OCI-LY1 (cell line): ENCODE results near the gene PCP4L1.

ENCODE experiments used
- H2AFZ ChIP-seq: fragments of 200-600 bp; sonication (generic), shearing (Covaris generic); 2 replicates; pipeline ENCODE4 v1.6.0; 2014; ENCODE audit warnings: antibody characterized with exemption, mild to moderate bottlenecking, low read length
- H3F3A ChIP-seq: fragments of 200-600 bp; sonication (generic), shearing (Covaris generic); 2 replicates; pipeline ENCODE4 v1.6.0; 2014; ENCODE audit warnings: mild to moderate bottlenecking, antibody characterized with exemption, low read length, moderate library complexity; ENCODE audit not compliant: insufficient read depth
- H3K27ac ChIP-seq: fragments of 200-600 bp; sonication (generic); 2 replicates; pipeline ENCODE4 v1.5.1; 2014; ENCODE audit warnings: low read length, mixed run types, mild to moderate bottlenecking, low read depth; ENCODE audit not compliant: poor library complexity, severe bottlenecking
- H3K27me3 ChIP-seq: fragments of 200-600 bp; sonication (generic); 2 replicates; pipeline ENCODE4 v1.6.0; 2014; ENCODE audit warnings: antibody characterized with exemption, mild to moderate bottlenecking, low read length, moderate library complexity; ENCODE audit not compliant: insufficient read depth
- H3K36me3 ChIP-seq: fragments of 200-600 bp; sonication (generic); 2 replicates; pipeline ENCODE4 v1.6.1; 2014; ENCODE audit warnings: mild to moderate bottlenecking, antibody characterized with exemption, low read length, moderate library complexity, mixed read lengths; ENCODE audit not compliant: insufficient read depth
- H3K4me1 ChIP-seq: fragments of 200-600 bp; sonication (generic); 2 replicates; pipeline ENCODE4 v1.5.1; 2014; ENCODE audit warnings: mild to moderate bottlenecking, low read length, moderate library complexity; ENCODE audit not compliant: insufficient read depth, severe bottlenecking
- H3K4me2 ChIP-seq: fragments of 200-600 bp; sonication (generic), shearing (Covaris generic); 2 replicates; pipeline ENCODE4 v1.6.1; 2014; ENCODE audit warnings: low read length
- H3K4me3 ChIP-seq: fragments of 200-600 bp; sonication (generic); 2 replicates; pipeline ENCODE4 v1.5.1; 2014; ENCODE audit warnings: low read length, low read depth, mild to moderate bottlenecking, mixed read lengths; ENCODE audit not compliant: poor library complexity, severe bottlenecking
- H3K79me2 ChIP-seq: fragments of 200-600 bp; shearing (Covaris generic); 2 replicates; pipeline ENCODE4 v1.6.1; 2016; ENCODE audit warnings: mixed run types, low read length, mixed read lengths; ENCODE audit not compliant: insufficient read depth
- H3K9ac ChIP-seq: fragments of 200-600 bp; sonication (generic), shearing (Covaris generic); 2 replicates; pipeline ENCODE4 v1.6.1; 2014; ENCODE audit warnings: mild to moderate bottlenecking, low read length, mixed read lengths
- H3K9me2 ChIP-seq: fragments of 200-600 bp; sonication (generic), shearing (Covaris generic); 2 replicates; pipeline ENCODE4 v1.6.1; 2014; ENCODE audit warnings: low read depth, mild to moderate bottlenecking, low read length, mixed read lengths
- H3K9me3 ChIP-seq: fragments of 200-600 bp; shearing (Covaris generic); 2 replicates; pipeline ENCODE4 v1.6.1; 2014; ENCODE audit warnings: low read length, mixed read lengths
- H4K20me1 ChIP-seq: fragments of 200-600 bp; sonication (generic), shearing (Covaris generic); 2 replicates; pipeline ENCODE4 v1.6.0; 2016; ENCODE audit warnings: mild to moderate bottlenecking, low read length; ENCODE audit not compliant: insufficient read depth
- CTCF ChIP-seq: fragments of 200-600 bp; sonication (generic), shearing (Covaris generic); IDR thresholded peaks from 2 replicates; pipeline ENCODE4 v1.5.1; 2017; ENCODE audit warnings: mild to moderate bottlenecking, antibody characterized with exemption, low read length, moderate library complexity, mixed read lengths
- EZH2 ChIP-seq: fragments of 200-600 bp; sonication (generic), shearing (Covaris generic); IDR thresholded peaks from 2 replicates; pipeline ENCODE4 v1.8.0; 2017; ENCODE audit warnings: borderline replicate concordance, mixed run types, mild to moderate bottlenecking, antibody characterized with exemption, low read length, moderate library complexity, mixed read lengths

Gene PCP4L1

DNA sequence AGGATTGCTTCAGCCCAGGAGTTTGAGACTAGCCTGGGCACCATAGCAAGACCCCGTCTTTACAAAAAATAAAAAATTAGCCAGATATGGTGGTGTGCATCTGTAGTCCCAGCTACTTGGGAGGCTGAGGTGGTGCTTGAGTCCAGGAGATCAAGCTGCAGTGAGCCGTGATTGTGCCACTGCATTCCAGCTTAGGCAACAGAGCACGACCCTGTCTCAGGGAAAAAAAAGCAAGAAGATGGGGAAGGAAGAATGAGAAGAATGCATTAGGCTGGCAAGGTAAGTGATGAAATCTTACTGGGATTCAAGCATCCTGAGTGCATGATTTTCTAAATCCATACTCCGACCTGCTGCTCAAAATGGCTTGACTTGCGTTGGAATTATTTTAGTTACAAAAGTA lies 6.8 kb downstream of the PCP4L1 start:
- peaks cover 9% of the 10 kb centered on the region for H3K27me3 ChIP-seq
- no peak for TF ChIP-seq EZH2
- TF ChIP-seq CTCF, result no peak

DNA sequence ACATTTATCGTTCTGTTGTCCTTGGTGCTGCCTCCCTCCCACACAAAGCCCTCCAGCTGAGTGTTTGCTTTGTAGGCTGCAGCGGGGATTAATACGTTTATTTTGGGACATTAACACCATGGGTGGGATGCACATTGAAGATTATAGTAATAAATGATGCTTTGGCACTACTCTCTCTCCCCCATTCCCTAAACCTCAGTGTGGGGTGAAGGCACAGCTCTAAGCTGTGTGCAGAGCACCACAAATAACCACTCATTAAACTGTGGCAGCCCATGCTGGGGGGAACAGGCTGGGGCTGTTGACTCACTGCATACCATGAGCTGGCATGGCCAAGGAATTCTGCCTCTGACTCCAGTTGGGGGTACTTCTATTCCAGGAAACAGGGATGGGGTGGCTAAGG lies 7.7 kb downstream of the PCP4L1 start:
- peaks cover 8% of the 10 kb centered on the region for H3K4me1 ChIP-seq
- no peak overlapping the region for H2AFZ ChIP-seq
- H3K36me3 ChIP-seq, result no peaks in the 10 kb centered on the region
- no peaks in the 10 kb centered on the region for H3K79me2 ChIP-seq
- H3K9me2 ChIP-seq, result no peaks in the 10 kb centered on the region
- H4K20me1 ChIP-seq, result no peaks in the 10 kb centered on the region
- H3K9me3 ChIP-seq, result no peaks in the 10 kb centered on the region
- no peaks in the 10 kb centered on the region for H3F3A ChIP-seq
- no peak overlapping the region for H3K4me2 ChIP-seq
- H3K27me3 ChIP-seq, result peaks cover 7% of the 10 kb centered on the region; the same call in 1 of the 2 replicates
- TF ChIP-seq CTCF (no peak), EZH2 (no peak)
- no peak overlapping the region for H3K4me3 ChIP-seq
- H3K9ac ChIP-seq, result no peak overlapping the region
- no peak overlapping the region for H3K27ac ChIP-seq

More for the DNA sequence above, 6.8 kb downstream of the PCP4L1 start:
- Histone ChIP-seq H3K9me2 (no peaks in the 10 kb centered on the region), H3K9me3 (no peaks in the 10 kb centered on the region), H3K4me2 (no peak overlapping the region), H3K36me3 (no peaks in the 10 kb centered on the region), H3K4me1 (peaks cover 17% of the 10 kb centered on the region), H3K79me2 (no peaks in the 10 kb centered on the region), H3K9ac (no peak overlapping the region), H4K20me1 (no peaks in the 10 kb centered on the region), H3F3A (no peaks in the 10 kb centered on the region), H3K27ac (no peak overlapping the region), H2AFZ (no peak overlapping the region), H3K4me3 (no peak overlapping the region)

GRCh38 chr1:161266836-161267235 lies 8.3 kb downstream of the PCP4L1 start:
- TF ChIP-seq CTCF (no peak), EZH2 (no peak)
- Histone ChIP-seq H3K4me1 (peaks cover 2% of the 10 kb centered on the region), H3K9me3 (no peaks in the 10 kb centered on the region), H4K20me1 (no peaks in the 10 kb centered on the region), H3K9ac (no peak overlapping the region), H3K9me2 (no peaks in the 10 kb centered on the region), H3K36me3 (no peaks in the 10 kb centered on the region), H2AFZ (no peak overlapping the region), H3K27me3 (peaks cover 1% of the 10 kb centered on the region; the same call in 1 of the 2 replicates), H3K27ac (no peak overlapping the region), H3F3A (no peaks in the 10 kb centered on the region), H3K79me2 (no peaks in the 10 kb centered on the region), H3K4me3 (no peak overlapping the region), H3K4me2 (no peak overlapping the region)
